Measurements from ENCODE around the gene PCYT2.

GRCh38 chr17:81956607-81957589 is 45.7 kb upstream of the PCYT2 start:
- TF ChIP-seq SMAD4 (CRISPR knock-in tag; conservative IDR thresholded peaks at IDR 0.05) (no peak), CHD2 (IDR thresholded peaks at IDR 0.05; ENCODE audit: low read depth, low read length) (no peak), MAX (CRISPR knock-in tag; IDR thresholded peaks at IDR 0.05) (no peak), TEAD4 (IDR thresholded peaks at IDR 0.05; ENCODE audit: low read length) (no peak), TEAD4 (CRISPR knock-in tag; IDR thresholded peaks at IDR 0.05; ENCODE audit: borderline replicate concordance) (no peak), POLR2AphosphoS5 (IDR thresholded peaks at IDR 0.05; ENCODE audit: control insufficient read depth, insufficient read depth, low read depth, low read length) (no peak), HNRNPH1 (optimal IDR thresholded peaks at IDR 0.05; ENCODE audit: low read depth, low read length) (no peak), CEBPB (tag; IDR thresholded peaks at IDR 0.05) (no peak), ZNF407 (IDR thresholded peaks at IDR 0.05; ENCODE audit: low read depth) (no peak), TAF1 (IDR thresholded peaks at IDR 0.05; ENCODE audit: control insufficient read depth, extremely low read depth, insufficient read depth, low read length, severe bottlenecking) (no peak), MYC (IDR thresholded peaks at IDR 0.05; ENCODE audit: low read depth, low read length) (no peak), MYC (CRISPR knock-in tag; IDR thresholded peaks at IDR 0.05; ENCODE audit: borderline replicate concordance, low read depth) (no peak)
